SK-N-MC (cell line): ENCODE results near the gene STK31.
"Not testable (repeated sequence)": the region's sequence is repeated elsewhere in the genome, so short reads cannot be mapped to it uniquely, and the experiment has no call there.

ENCODE experiments used
- DNase-seq: peaks from one replicate; pipeline ENCODE4 v3.0.0-alpha.2; 2011; ENCODE audit warnings: low read depth, low spot score
- H3K27ac ChIP-seq: fragments of 200-600 bp; sonication (generic); 2 replicates; pipeline ENCODE4 v1.5.1; 2016; ENCODE audit warnings: mixed run types
- H3K36me3 ChIP-seq: fragments of 200-600 bp; sonication (generic); 2 replicates; pipeline ENCODE4 v1.6.1; 2017; ENCODE audit warnings: antibody characterized with exemption, low read length, mixed read lengths; ENCODE audit not compliant: insufficient read depth
- H3K4me3 ChIP-seq: fragments of 200-600 bp; sonication (generic); 2 replicates; pipeline ENCODE4 v1.5.1; 2016
- H3K9ac ChIP-seq: fragments of 200-600 bp; sonication (generic); 2 replicates; pipeline ENCODE4 v1.8.0; 2017; ENCODE audit warnings: mixed run types, mixed read lengths; ENCODE audit not compliant: insufficient read length
- H3K9me3 ChIP-seq: fragments of 200-600 bp; sonication (generic); 2 replicates; pipeline ENCODE4 v1.6.1; 2017; ENCODE audit warnings: low read depth, mild to moderate bottlenecking, antibody characterized with exemption, low read length, moderate library complexity, mixed read lengths
- EZH2 ChIP-seq: fragments of 200-600 bp; sonication (generic); IDR thresholded peaks from one replicate; pipeline ENCODE4 v1.6.1; 2017; ENCODE audit warnings: antibody characterized with exemption
- FOXP2 ChIP-seq: optimal IDR thresholded peaks from 2 replicates; pipeline ENCODE3; 2011; ENCODE audit warnings: mild to moderate bottlenecking, moderate library complexity; ENCODE audit not compliant: insufficient read depth; ENCODE audit errors: extremely low read length, control extremely low read depth
- POLR2AphosphoS5 ChIP-seq: IDR thresholded peaks from 2 replicates; pipeline ENCODE4 v1.6.1; 2012; ENCODE audit warnings: mild to moderate bottlenecking, low read depth, low read length, borderline replicate concordance

The STK31 gene

DNA sequence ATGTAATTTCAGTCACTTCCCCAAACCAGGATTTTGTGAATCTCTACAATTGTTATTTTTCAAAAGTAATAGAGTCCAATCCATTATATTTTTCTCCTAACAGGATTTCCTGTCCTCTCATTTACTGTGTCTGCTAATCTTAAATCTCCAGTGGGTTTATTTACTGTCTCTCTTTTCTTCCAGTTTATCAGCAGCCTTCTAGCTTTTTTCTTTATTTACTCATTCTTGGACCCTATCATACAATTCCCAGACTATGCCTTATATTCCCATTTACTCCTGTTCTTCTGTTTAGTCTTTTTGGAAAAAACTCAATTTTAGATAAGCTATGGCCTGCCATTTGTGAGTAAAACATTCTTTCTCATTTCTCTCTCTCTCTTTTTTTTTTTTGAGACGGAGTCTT, 94.7 kb downstream of the STK31 start:
- no peak for DNase-seq
- TF ChIP-seq FOXP2 (no peak), EZH2 (no peak), POLR2AphosphoS5 (no peak)
- no peaks in the 10 kb centered on the region for H3K36me3 ChIP-seq
- no peak overlapping the region for H3K9ac ChIP-seq
- no peak overlapping the region for H3K4me3 ChIP-seq
- H3K27ac ChIP-seq = no peak overlapping the region
- no peaks in the 10 kb centered on the region for H3K9me3 ChIP-seq

DNA sequence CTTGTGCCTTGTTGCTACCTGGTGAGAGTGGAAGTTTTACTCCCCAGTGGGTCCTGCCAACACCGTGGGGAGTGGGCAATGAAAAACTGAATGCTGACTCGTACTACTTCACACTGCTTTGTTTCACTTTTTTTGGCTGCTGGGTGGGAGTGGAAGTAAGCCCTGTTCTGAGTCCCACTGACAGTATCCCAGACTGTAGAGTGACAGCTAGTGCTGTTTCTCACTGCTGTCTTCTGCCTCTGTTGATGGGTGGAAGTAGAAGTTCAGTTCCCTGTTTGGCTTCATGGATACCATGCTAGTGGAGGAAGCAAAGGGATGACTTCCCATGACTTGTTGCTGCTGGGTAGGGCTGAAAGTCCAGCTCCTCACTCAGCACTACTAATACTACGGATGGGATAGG, 98.4 kb downstream of the STK31 start:
- H3K9ac ChIP-seq = no peak overlapping the region
- no peaks in the 10 kb centered on the region for H3K36me3 ChIP-seq
- no peaks in the 10 kb centered on the region for H3K9me3 ChIP-seq
- no peak for TF ChIP-seq FOXP2
- TF ChIP-seq EZH2 = no peak
- TF ChIP-seq POLR2AphosphoS5 = no peak
- H3K4me3 ChIP-seq = no peak overlapping the region
- no peak for DNase-seq
- no peak overlapping the region for H3K27ac ChIP-seq

DNA sequence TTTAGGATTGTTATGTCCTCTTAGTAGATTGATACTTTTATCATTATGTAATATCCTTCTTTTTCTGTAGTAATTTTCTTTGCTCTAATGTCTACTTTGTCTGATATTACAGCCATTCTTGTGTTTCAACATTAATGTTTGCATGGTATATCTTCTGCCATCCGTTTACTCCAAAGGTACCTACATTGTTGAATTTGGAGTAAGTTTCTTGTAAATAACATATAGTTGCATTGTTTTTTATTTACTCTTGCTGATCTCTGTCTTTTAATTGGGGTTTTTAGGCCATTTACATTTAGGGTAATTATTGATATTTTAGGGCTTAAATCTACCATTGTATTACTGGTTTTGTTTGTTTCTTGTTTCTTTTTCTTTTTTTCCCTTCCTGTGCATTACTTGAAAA, 100.1 kb downstream of the STK31 start:
- TF ChIP-seq FOXP2 (no peak), EZH2 (no peak), POLR2AphosphoS5 (no peak)
- Histone ChIP-seq H3K4me3 (no peak overlapping the region), H3K36me3 (no peaks in the 10 kb centered on the region), H3K9ac (no peak overlapping the region), H3K9me3 (no peaks in the 10 kb centered on the region), H3K27ac (no peak overlapping the region)
- no peak for DNase-seq

DNA sequence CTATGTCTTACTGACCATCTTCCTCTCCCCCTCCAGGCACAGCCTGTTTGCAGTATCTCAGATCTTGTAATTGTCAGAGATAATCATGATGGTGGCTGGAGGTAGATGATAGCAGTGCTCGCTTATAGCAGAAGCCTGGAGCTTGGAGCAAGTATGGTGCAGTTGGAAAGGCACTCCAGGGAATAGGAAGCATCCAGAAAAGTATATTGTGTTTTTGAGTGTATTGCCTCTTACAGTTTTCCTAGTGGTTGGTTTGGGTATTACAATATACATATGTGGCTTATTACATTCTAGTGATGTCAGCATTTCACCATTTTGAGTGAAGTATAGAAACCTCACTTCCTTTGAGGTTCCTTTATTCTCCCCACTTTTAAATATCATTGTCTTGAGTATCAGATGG, 101.5 kb downstream of the STK31 start:
- H3K36me3 ChIP-seq = no peaks in the 10 kb centered on the region
- no peaks in the 10 kb centered on the region for H3K9me3 ChIP-seq
- H3K9ac ChIP-seq = no peak overlapping the region
- H3K4me3 ChIP-seq = no peak overlapping the region
- H3K27ac ChIP-seq = no peak overlapping the region
- TF ChIP-seq EZH2 (no peak), FOXP2 (no peak), POLR2AphosphoS5 (no peak)
- no peak for DNase-seq

DNA sequence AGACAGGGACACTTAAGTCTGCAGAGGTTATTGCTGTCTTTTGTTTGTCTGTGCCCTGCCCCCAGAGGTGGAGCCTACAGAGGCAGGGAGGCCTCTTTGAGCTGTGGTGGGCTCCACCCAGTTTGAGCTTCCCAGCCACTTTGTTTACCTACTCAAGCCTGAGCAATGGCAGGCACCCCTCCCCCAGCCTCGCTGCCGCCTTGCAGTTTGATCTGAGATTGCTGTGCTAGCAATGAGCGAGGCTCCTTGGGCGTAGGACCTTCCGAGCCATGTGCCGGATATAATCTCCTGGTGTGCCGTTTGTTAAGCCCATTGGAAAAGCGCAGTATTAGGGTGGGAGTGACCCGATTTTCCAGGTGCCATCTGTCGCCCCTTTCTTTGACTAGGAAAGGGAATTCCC, 118.1 kb downstream of the STK31 start:
- H3K4me3 ChIP-seq, H3K27ac ChIP-seq, H3K36me3 ChIP-seq, H3K9me3 ChIP-seq, H3K9ac ChIP-seq, DNase-seq: not testable (repeated sequence)

DNA sequence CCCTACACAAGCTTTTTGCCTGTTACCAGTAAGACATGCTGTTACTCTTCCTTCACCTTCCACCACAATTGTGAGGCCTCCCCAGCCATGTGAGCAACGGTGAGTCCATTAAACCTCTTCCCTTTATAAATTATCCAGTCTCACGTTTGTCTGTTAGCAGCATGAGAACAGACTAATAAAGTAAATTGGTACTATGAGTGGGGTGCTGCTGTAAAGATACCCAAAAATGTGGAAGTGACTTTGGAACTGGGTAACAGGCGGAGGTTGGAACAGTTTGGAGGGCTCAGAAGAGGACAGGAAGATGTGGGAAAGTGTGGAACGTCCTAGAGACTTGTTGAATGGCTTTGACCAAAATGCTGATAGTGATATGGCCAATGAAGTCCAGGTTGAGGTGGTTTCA, 122.7 kb downstream of the STK31 start:
- not testable (repeated sequence) for H3K27ac ChIP-seq, H3K4me3 ChIP-seq, H3K36me3 ChIP-seq, H3K9ac ChIP-seq, H3K9me3 ChIP-seq, DNase-seq

DNA sequence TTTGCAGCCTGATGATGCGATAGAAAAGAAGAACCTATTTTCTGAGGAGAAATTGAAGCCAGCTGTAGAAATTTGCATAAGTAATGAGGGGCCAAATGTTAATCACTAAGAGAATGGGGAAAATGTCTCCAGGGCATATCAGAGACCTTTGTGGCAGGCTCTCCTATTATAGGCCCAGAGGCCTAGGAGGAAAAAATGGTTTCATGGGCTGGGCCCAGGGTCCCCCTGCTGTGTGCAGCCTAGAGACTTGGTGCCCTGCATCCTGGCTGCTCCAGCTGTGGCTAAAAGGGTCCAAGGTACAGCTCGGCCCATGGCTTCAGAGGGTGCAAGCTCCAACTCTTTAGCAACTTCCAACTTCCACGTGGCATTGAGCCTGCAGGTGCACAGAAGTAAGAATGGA, 123.4 kb downstream of the STK31 start:
- no peak overlapping the region for H3K27ac ChIP-seq
- no peaks in the 10 kb centered on the region for H3K36me3 ChIP-seq
- H3K9ac ChIP-seq = no peak overlapping the region
- DNase-seq = no peak
- no peak for TF ChIP-seq POLR2AphosphoS5
- TF ChIP-seq EZH2 = no peak
- no peak for TF ChIP-seq FOXP2
- H3K4me3 ChIP-seq = no peak overlapping the region
- no peaks in the 10 kb centered on the region; the same call in 1 of the 2 replicates for H3K9me3 ChIP-seq

DNA sequence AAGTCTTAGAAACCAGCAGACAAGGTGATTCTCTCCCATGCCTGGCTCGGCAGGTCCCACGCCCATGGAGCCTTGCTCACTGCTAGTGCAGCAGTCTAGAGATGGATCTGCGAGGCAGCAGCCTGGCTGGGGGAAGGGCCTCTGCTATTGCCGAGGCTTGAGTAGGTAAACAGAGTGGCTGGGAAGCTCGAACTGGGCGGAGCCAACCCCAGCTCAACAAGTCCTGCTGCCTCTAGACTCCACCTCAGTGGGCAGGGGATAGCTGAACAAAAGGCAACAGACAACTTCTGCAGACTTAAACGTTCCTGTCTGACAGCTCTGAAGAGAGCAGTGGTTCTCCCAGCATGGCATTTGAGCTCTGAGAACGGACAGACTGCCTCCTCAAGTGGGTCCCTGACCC, 134.8 kb downstream of the STK31 start:
- H3K36me3 ChIP-seq, H3K9me3 ChIP-seq, DNase-seq, H3K9ac ChIP-seq, H3K4me3 ChIP-seq, H3K27ac ChIP-seq: not testable (repeated sequence)

DNA sequence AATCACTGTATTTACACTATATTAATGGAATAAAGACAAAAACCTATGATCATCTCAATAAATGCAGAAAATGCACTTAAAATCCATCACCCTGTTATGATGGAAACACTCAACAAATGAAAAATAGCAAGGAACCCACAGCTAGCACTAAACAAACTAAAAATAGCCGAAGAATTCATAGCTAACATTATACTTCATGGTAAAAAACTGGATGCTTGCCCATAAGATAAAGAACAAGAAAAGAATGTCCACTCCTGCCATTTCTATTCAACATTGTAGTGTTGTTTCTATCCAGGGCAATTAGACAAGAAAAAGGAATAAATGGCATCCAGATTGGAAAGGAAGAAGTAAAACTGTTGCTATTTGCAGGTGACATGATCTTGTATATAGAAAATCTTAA, 142.1 kb downstream of the STK31 start:
- no peak for DNase-seq
- Histone ChIP-seq H3K36me3 (no peaks in the 10 kb centered on the region), H3K9ac (no peak overlapping the region), H3K4me3 (no peak overlapping the region), H3K9me3 (no peaks in the 10 kb centered on the region), H3K27ac (no peak overlapping the region)
- TF ChIP-seq EZH2 (no peak), FOXP2 (no peak), POLR2AphosphoS5 (no peak)

DNA sequence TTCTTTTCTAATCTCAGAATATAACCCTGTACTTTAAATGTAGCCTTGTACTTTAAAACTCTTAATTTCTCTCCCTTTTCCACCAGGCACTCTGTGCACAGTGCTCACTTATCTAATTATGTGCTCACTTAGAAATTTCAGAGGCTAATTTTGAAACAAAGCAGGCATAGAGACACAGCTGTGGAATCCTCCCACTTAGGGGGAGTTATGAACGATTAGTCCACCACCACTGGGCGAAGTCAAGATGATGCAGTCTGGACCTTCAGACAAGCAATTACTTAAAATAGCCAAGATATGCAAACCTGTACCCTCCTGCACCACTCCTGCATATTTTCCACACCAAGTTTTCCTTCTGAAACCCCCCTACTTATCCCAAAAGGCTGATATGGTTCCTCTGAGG, 143.0 kb downstream of the STK31 start:
- no peak overlapping the region for H3K9ac ChIP-seq
- no peaks in the 10 kb centered on the region for H3K36me3 ChIP-seq
- H3K27ac ChIP-seq = no peak overlapping the region
- TF ChIP-seq FOXP2 = no peak
- no peak for TF ChIP-seq POLR2AphosphoS5
- no peak for TF ChIP-seq EZH2
- H3K4me3 ChIP-seq = no peak overlapping the region
- DNase-seq = no peak
- no peaks in the 10 kb centered on the region for H3K9me3 ChIP-seq
